ENCODE data around the gene SH2D4B. TPM values are rescaled to one million over a fixed set of nuclear protein-coding genes. Genes with fewer than 3 reads are reported as not detected.

SH2D4B gene
- total RNA-seq, 3 donors from 2014 or later, result 0.15 to 0.16 TPM; not detected in 1

- H3K4me1 ChIP-seq, result no peaks in the 10 kb centered on the region
- no peak overlapping the region for H3K27ac ChIP-seq
- no peaks in the 10 kb centered on the region for H3K9me3 ChIP-seq
- H3K36me3 ChIP-seq, result no peaks in the 10 kb centered on the region
- TF ChIP-seq POLR2AphosphoS5 (IDR thresholded peaks at IDR 0.05) (no peak), POLR2A (IDR thresholded peaks at IDR 0.05) (no peak), CTCF (IDR thresholded peaks at IDR 0.05) (no peak)
- H3K27me3 ChIP-seq, result no peaks in the 10 kb centered on the region
- intact Hi-C loops (cut with DNase I; ENCODE audit: low total_unique reads), result no loop called here
- DNase-seq (ENCODE audit: low spot score in 2 of 2), result no peak
- no peak overlapping the region for H3K4me3 ChIP-seq
These were observed 65.8 kb downstream of the SH2D4B start for GRCh38 chr10:80603516-80603915.

- Histone ChIP-seq H3K4me1 (no peaks in the 10 kb centered on the region), H3K27me3 (no peaks in the 10 kb centered on the region), H3K27ac (no peak overlapping the region), H3K36me3 (no peaks in the 10 kb centered on the region), H3K9me3 (no peaks in the 10 kb centered on the region), H3K4me3 (no peak overlapping the region)
- DNase-seq (ENCODE audit: low spot score in 2 of 2), result no peak
- no peak for TF ChIP-seq POLR2AphosphoS5 (IDR thresholded peaks at IDR 0.05)
- TF ChIP-seq POLR2A (IDR thresholded peaks at IDR 0.05), result no peak
- no peak for TF ChIP-seq CTCF (IDR thresholded peaks at IDR 0.05)
- intact Hi-C loops (cut with DNase I; ENCODE audit: low total_unique reads), result no loop called here
These were observed 71.0 kb downstream of the SH2D4B start for GRCh38 chr10:80608706-80609105.

- no peak overlapping the region for H3K27ac ChIP-seq
- H3K9me3 ChIP-seq, result no peaks in the 10 kb centered on the region
- H3K4me1 ChIP-seq, result no peaks in the 10 kb centered on the region
- H3K27me3 ChIP-seq, result no peaks in the 10 kb centered on the region
- no peak overlapping the region for H3K4me3 ChIP-seq
- DNase-seq (ENCODE audit: low spot score in 2 of 2), result no peak
- TF ChIP-seq POLR2AphosphoS5 (IDR thresholded peaks at IDR 0.05), result no peak
- TF ChIP-seq POLR2A (IDR thresholded peaks at IDR 0.05), result no peak
- no peak for TF ChIP-seq CTCF (IDR thresholded peaks at IDR 0.05)
- intact Hi-C loops (cut with DNase I; ENCODE audit: low total_unique reads), result no loop called here
- no peaks in the 10 kb centered on the region for H3K36me3 ChIP-seq
These were observed 71.6 kb downstream of the SH2D4B start for GRCh38 chr10:80609331-80609730.

- no peaks in the 10 kb centered on the region for H3K36me3 ChIP-seq
- intact Hi-C loops (cut with DNase I; ENCODE audit: low total_unique reads), result no loop called here
- no peak overlapping the region for H3K27ac ChIP-seq
- DNase-seq (ENCODE audit: low spot score in 2 of 2), result no peak
- no peaks in the 10 kb centered on the region for H3K4me1 ChIP-seq
- H3K9me3 ChIP-seq, result no peaks in the 10 kb centered on the region
- TF ChIP-seq CTCF (IDR thresholded peaks at IDR 0.05) (no peak), POLR2A (IDR thresholded peaks at IDR 0.05) (no peak), POLR2AphosphoS5 (IDR thresholded peaks at IDR 0.05) (no peak)
- H3K27me3 ChIP-seq, result no peaks in the 10 kb centered on the region
- no peak overlapping the region for H3K4me3 ChIP-seq
These were observed 73.9 kb downstream of the SH2D4B start for GRCh38 chr10:80611481-80612185.

- peak in 1 of 2 donors; percentile 22 for DNase-seq (ENCODE audit: low spot score in 2 of 2)
- intact Hi-C loops (cut with DNase I; ENCODE audit: low total_unique reads), result no loop called here
- Histone ChIP-seq H3K27ac (no peak overlapping the region), H3K4me3 (no peak overlapping the region), H3K9me3 (no peaks in the 10 kb centered on the region), H3K4me1 (no peaks in the 10 kb centered on the region), H3K36me3 (no peaks in the 10 kb centered on the region), H3K27me3 (no peaks in the 10 kb centered on the region)
- no peak for TF ChIP-seq POLR2A (IDR thresholded peaks at IDR 0.05)
- no peak for TF ChIP-seq CTCF (IDR thresholded peaks at IDR 0.05)
- TF ChIP-seq POLR2AphosphoS5 (IDR thresholded peaks at IDR 0.05), result no peak
These were observed 74.6 kb downstream of the SH2D4B start for GRCh38 chr10:80612261-80612660.

Measured in breast epithelium (tissue), 4 donors.